ENCODE results near the gene ZNF629.

DNA sequence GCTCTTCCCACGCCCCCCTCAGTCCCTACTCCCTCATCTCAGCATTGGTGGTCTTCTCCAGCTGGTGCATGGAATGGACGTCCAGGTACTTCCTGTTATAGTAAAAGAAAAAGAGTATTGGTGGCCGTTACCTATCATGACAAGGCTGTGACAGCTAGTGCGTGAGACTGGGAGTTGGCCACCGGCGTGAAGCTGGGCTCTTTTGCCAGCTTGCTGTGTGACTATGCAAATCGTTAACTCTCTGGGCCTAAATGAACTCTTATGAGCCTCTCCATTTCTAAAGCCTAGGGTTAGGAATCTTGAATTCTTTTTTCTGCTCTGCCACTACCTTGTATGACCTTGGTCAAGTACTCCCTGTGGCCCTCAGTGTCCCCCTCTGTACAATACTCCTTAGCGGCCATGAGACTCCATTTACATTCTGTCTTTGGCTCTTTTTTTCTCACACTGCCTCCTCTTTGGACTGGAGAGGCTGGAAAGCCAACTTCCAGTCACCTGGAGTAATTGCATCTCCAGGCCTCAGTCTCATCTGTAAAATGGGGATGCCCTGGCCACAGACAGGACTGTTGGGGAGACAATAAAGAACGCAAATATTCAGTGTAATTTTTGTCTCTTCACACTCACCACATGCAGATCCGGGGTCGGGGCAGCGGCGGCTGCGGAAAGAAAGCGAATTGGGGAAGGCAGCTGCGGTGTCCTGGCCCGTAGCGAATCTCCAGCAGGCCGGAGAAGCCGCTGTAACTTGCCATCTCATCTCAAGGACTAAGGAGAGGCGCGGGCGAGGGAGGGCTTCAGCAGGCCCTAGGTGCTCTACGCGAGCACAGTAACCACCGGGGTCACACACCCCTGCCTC is 26.2 kb downstream of the ZNF629 start:
- TF ChIP-seq, protein P1, sequence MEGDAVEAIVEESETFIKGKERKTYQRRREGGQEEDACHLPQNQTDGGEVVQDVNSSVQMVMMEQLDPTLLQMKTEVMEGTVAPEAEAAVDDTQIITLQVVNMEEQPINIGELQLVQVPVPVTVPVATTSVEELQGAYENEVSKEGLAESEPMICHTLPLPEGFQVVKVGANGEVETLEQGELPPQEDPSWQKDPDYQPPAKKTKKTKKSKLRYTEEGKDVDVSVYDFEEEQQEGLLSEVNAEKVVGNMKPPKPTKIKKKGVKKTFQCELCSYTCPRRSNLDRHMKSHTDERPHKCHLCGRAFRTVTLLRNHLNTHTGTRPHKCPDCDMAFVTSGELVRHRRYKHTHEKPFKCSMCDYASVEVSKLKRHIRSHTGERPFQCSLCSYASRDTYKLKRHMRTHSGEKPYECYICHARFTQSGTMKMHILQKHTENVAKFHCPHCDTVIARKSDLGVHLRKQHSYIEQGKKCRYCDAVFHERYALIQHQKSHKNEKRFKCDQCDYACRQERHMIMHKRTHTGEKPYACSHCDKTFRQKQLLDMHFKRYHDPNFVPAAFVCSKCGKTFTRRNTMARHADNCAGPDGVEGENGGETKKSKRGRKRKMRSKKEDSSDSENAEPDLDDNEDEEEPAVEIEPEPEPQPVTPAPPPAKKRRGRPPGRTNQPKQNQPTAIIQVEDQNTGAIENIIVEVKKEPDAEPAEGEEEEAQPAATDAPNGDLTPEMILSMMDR (IDR thresholded peaks at IDR 0.05): no peak
- TF ChIP-seq POLR2A (IDR thresholded peaks at IDR 0.05): no peak

Data from right lobe of liver (tissue), 4 donors.